Liver (tissue), 3 donors: ENCODE results near the gene SCIMP.
"Not testable (repeated sequence)": the region's sequence is repeated elsewhere in the genome, so short reads cannot be mapped to it uniquely, and the experiment has no call there.

ENCODE experiments used
- HNF4G ChIP-seq: IDR thresholded peaks from 2 replicates; pipeline ENCODE4 v1.6.1; 2016; ENCODE audit warnings: antibody characterized with exemption
- YY1 ChIP-seq: IDR thresholded peaks from 2 replicates; pipeline ENCODE4 v1.6.1; 2016; ENCODE audit warnings: antibody characterized with exemption, mild to moderate bottlenecking
- TF ChIP-seq, protein P1 (sequence below): fragments of 150-350 bp; IDR thresholded peaks from 2 replicates; pipeline ENCODE4 v1.5.1; 2017; ENCODE audit warnings: improper control_type of control experiment, low read depth, low read length; ENCODE audit not compliant: missing input control
- TF ChIP-seq, protein P2 (sequence below): IDR thresholded peaks from 2 replicates; pipeline ENCODE4 v1.6.1; 2016; ENCODE audit warnings: antibody characterized with exemption
- donor health status: healthy.
- donor health status: healthy.

DNA sequence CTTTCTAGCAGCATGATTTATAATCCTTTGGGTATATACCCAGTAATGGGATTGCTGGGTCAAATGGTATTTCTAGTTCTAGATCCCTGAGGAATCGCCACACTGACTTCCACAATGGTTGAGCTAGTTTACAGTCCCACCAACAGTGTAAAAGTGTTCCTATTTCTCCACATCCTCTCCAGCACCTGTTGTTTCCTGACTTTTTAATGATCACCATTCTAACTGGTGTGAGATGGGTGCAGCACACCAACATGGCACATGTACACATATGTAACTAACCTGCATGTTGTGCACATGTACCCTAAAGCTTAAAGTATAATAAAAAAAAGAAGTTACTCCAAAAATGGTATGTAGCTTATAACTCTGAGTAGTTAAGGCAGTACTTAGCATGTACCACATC lies 74.0 kb downstream of the SCIMP start:
- TF ChIP-seq, protein P1, sequence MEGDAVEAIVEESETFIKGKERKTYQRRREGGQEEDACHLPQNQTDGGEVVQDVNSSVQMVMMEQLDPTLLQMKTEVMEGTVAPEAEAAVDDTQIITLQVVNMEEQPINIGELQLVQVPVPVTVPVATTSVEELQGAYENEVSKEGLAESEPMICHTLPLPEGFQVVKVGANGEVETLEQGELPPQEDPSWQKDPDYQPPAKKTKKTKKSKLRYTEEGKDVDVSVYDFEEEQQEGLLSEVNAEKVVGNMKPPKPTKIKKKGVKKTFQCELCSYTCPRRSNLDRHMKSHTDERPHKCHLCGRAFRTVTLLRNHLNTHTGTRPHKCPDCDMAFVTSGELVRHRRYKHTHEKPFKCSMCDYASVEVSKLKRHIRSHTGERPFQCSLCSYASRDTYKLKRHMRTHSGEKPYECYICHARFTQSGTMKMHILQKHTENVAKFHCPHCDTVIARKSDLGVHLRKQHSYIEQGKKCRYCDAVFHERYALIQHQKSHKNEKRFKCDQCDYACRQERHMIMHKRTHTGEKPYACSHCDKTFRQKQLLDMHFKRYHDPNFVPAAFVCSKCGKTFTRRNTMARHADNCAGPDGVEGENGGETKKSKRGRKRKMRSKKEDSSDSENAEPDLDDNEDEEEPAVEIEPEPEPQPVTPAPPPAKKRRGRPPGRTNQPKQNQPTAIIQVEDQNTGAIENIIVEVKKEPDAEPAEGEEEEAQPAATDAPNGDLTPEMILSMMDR: not testable (repeated sequence)
- TF ChIP-seq, protein P2, sequence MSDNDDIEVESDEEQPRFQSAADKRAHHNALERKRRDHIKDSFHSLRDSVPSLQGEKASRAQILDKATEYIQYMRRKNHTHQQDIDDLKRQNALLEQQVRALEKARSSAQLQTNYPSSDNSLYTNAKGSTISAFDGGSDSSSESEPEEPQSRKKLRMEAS: not testable (repeated sequence)
- not testable (repeated sequence) for TF ChIP-seq HNF4G, YY1
